ENCODE results near the gene ANKRD29.

The ANKRD29 gene

GRCh38 chr18:23683671-23684070, 21.0 kb upstream of the ANKRD29 start:
- DNase-seq = no peak

- DNase-seq = no peak
Measured at GRCh38 chr18:23683155-23683554, 20.4 kb upstream of the ANKRD29 start.

- no peak for DNase-seq
Measured at GRCh38 chr18:23682472-23682871, 19.8 kb upstream of the ANKRD29 start.

GRCh38 chr18:23682045-23682444, 19.3 kb upstream of the ANKRD29 start:
- no peak for DNase-seq

- DNase-seq = no peak
Measured at GRCh38 chr18:23675896-23676295, 13.2 kb upstream of the ANKRD29 start.

GRCh38 chr18:23675236-23675635, 12.5 kb upstream of the ANKRD29 start:
- no peak for DNase-seq

- no peak for DNase-seq
Measured at GRCh38 chr18:23673725-23674124, 11.0 kb upstream of the ANKRD29 start.

- no peak for DNase-seq
Measured at GRCh38 chr18:23671564-23671963, 8.9 kb upstream of the ANKRD29 start.

GRCh38 chr18:23669804-23670405, 7.2 kb upstream of the ANKRD29 start:
- no peak for DNase-seq

GRCh38 chr18:23669202-23669766, 6.6 kb upstream of the ANKRD29 start:
- no peak for DNase-seq

GRCh38 chr18:23668731-23669130, 6.0 kb upstream of the ANKRD29 start:
- no peak for DNase-seq

- DNase-seq = no peak
Measured at GRCh38 chr18:23667114-23667513, 4.4 kb upstream of the ANKRD29 start.

GRCh38 chr18:23664674-23665073, 2.0 kb upstream of the ANKRD29 start:
- DNase-seq = no peak

- no peak for DNase-seq
Measured at GRCh38 chr18:23661735-23662308, 889 bp downstream of the ANKRD29 start.

- DNase-seq = no peak
Measured at GRCh38 chr18:23658285-23658684, 4.4 kb downstream of the ANKRD29 start.

- no peak for DNase-seq
Measured at GRCh38 chr18:23652232-23652631, 10.5 kb downstream of the ANKRD29 start.

GRCh38 chr18:23650968-23651927, 11.5 kb downstream of the ANKRD29 start:
- DNase-seq = peak; percentile 75

- DNase-seq = no peak
Measured at GRCh38 chr18:23648940-23649607, 13.6 kb downstream of the ANKRD29 start.

- DNase-seq = no peak
Measured at GRCh38 chr18:23648456-23648855, 14.3 kb downstream of the ANKRD29 start.

- DNase-seq = no peak
Measured at GRCh38 chr18:23646282-23646681, 16.4 kb downstream of the ANKRD29 start.

- no peak for DNase-seq
Measured at GRCh38 chr18:23645568-23646175, 17.0 kb downstream of the ANKRD29 start.

- DNase-seq = no peak
Measured at GRCh38 chr18:23643815-23644490, 18.8 kb downstream of the ANKRD29 start.

Data from amniotic stem cell (primary cell).